ENCODE measurements around the gene F13A1. TPM values are rescaled to one million over a fixed set of nuclear protein-coding genes. Genes with fewer than 3 reads are reported as not detected.

F13A1 gene
- total RNA-seq, 2 donors from 2014 or later = 15.3 to 49.4 TPM

GRCh38 chr6:6180684-6181083 lies 139.8 kb downstream of the F13A1 start:
- no peak for DNase-seq
- TF ChIP-seq, protein P1, sequence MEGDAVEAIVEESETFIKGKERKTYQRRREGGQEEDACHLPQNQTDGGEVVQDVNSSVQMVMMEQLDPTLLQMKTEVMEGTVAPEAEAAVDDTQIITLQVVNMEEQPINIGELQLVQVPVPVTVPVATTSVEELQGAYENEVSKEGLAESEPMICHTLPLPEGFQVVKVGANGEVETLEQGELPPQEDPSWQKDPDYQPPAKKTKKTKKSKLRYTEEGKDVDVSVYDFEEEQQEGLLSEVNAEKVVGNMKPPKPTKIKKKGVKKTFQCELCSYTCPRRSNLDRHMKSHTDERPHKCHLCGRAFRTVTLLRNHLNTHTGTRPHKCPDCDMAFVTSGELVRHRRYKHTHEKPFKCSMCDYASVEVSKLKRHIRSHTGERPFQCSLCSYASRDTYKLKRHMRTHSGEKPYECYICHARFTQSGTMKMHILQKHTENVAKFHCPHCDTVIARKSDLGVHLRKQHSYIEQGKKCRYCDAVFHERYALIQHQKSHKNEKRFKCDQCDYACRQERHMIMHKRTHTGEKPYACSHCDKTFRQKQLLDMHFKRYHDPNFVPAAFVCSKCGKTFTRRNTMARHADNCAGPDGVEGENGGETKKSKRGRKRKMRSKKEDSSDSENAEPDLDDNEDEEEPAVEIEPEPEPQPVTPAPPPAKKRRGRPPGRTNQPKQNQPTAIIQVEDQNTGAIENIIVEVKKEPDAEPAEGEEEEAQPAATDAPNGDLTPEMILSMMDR (IDR thresholded peaks at IDR 0.05) = no peak
- Histone ChIP-seq H3K9me3 (no peaks in the 10 kb centered on the region), H3K4me3 (no peak overlapping the region), H3K27me3 (no peaks in the 10 kb centered on the region), H3K36me3 (no peaks in the 10 kb centered on the region), H3K9ac (ENCODE audit: low read depth in 2 of 2, low read length in 2 of 2) (no peak overlapping the region), H3K27ac (no peak overlapping the region), H3K4me1 (no peaks in the 10 kb centered on the region)
- intact Hi-C loops (cut with DNase I) = no loop called here

- no peak for DNase-seq
- no peak overlapping the region for H3K9ac ChIP-seq (ENCODE audit: low read depth in 2 of 2, low read length in 2 of 2)
- H3K4me1 ChIP-seq = no peaks in the 10 kb centered on the region
- intact Hi-C loops (cut with DNase I) = no loop called here
- TF ChIP-seq, protein P1 (IDR thresholded peaks at IDR 0.05) = no peak
- no peaks in the 10 kb centered on the region for H3K9me3 ChIP-seq
- no peak overlapping the region for H3K4me3 ChIP-seq
- no peaks in the 10 kb centered on the region for H3K27me3 ChIP-seq
- H3K36me3 ChIP-seq = no peaks in the 10 kb centered on the region
- no peak overlapping the region for H3K27ac ChIP-seq
Observed at GRCh38 chr6:6179858-6180623, 140.4 kb downstream of the F13A1 start.

- Histone ChIP-seq H3K9ac (ENCODE audit: low read depth in 2 of 2, low read length in 2 of 2) (no peak overlapping the region), H3K27me3 (no peaks in the 10 kb centered on the region)
- no peak for DNase-seq
Observed at GRCh38 chr6:6178795-6179194, 141.7 kb downstream of the F13A1 start.

DNA sequence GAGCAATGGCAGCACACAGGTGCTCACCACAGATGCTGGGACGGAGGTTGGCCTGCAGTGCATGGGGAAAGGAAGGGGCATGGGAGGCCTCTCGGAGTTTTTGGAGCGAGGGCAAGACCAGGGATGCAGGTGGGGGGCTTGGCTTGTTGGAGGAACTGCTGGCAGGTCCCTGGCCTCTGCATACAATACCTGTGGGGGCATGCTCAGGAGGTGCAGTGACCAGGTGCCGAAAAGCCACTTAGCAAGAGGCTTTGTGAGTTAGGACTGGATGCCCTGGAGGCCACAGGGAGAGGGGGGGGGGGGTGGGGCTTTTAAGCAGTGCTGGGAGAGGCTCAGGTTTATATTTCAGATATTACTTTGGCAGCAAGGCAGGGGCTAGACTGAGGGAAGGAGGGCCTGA lies 142.7 kb downstream of the F13A1 start:
- TF ChIP-seq, protein P1 (IDR thresholded peaks at IDR 0.05) = no peak

More at GRCh38 chr6:6178795-6179194, 141.7 kb downstream of the F13A1 start:
- H3K4me3 ChIP-seq = no peak overlapping the region
- intact Hi-C loops (cut with DNase I) = no loop called here
- TF ChIP-seq, protein P1 (IDR thresholded peaks at IDR 0.05) = no peak
- no peaks in the 10 kb centered on the region for H3K4me1 ChIP-seq
- H3K36me3 ChIP-seq = no peaks in the 10 kb centered on the region
- H3K27ac ChIP-seq = no peak overlapping the region
- H3K9me3 ChIP-seq = no peaks in the 10 kb centered on the region

DNA sequence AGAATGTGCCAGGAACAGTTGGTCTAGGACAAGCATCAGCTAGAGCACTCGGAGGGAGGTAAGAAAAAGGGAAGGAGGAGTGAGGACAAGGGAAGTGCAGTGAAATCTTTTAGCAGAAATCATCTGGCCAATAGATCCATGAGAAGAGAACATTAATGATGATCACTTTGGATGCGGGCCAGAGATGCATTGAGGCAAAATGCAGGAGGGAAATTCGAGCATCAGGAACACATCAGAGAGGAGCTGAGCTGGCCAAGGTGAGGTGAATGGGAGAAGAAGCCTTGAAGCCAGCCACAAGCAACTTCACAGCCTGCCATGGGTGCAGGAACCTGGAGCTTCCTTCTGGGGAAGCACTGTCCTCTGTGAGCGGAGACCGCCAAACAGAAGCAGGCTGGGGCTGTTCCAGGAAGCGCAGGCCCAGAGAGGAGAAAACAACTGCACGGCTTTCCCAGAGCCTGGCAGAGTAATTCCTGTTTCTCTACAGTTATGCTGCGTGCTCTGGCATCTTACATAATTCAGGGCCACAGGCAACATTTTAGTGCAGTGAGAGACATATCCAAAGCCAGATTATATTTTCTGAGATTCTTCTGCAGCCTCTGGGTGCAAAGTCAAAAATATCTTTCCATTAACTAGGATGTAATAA lies 143.8 kb downstream of the F13A1 start:
- no peaks in the 10 kb centered on the region for H3K9me3 ChIP-seq
- H3K27ac ChIP-seq = no peak overlapping the region
- no peak overlapping the region for H3K4me3 ChIP-seq
- H3K9ac ChIP-seq (ENCODE audit: low read depth in 2 of 2, low read length in 2 of 2) = no peak overlapping the region
- TF ChIP-seq, protein P1 (IDR thresholded peaks at IDR 0.05) = no peak
- DNase-seq = no peak
- no peaks in the 10 kb centered on the region for H3K36me3 ChIP-seq
- no peaks in the 10 kb centered on the region for H3K4me1 ChIP-seq
- intact Hi-C loops (cut with DNase I) = no loop called here
- H3K27me3 ChIP-seq = no peaks in the 10 kb centered on the region

More for the DNA sequence above, 142.7 kb downstream of the F13A1 start:
- Histone ChIP-seq H3K4me3 (no peak overlapping the region), H3K27me3 (no peaks in the 10 kb centered on the region), H3K4me1 (no peaks in the 10 kb centered on the region), H3K9ac (ENCODE audit: low read depth in 2 of 2, low read length in 2 of 2) (no peak overlapping the region), H3K9me3 (no peaks in the 10 kb centered on the region), H3K36me3 (no peaks in the 10 kb centered on the region), H3K27ac (no peak overlapping the region)
- intact Hi-C loops (cut with DNase I) = no loop called here
- DNase-seq = no peak
